Right atrium auricular region (tissue), 2 donors: ENCODE results near the gene ADSS1. TPM values are rescaled to one million over a fixed set of nuclear protein-coding genes. Genes with fewer than 3 reads are reported as not detected.

ENCODE experiments used
- DNase-seq: peaks from one replicate; pipeline ENCODE4 v3.0.0-alpha.2; 2019; ENCODE audit warnings: low spot score
- H3K27ac ChIP-seq, 2 donors: fragments of 200-600 bp; sonication (generic); 1 replicate in 1 of 2; 2 replicates in 1 of 2; pipeline ENCODE4 v1.5.1; 2016 to 2019
- H3K27me3 ChIP-seq, 2 donors: fragments of 200-600 bp; sonication (generic); one replicate each; pipeline versions ENCODE4 v1.5.1 to v1.6.0; 2017 to 2019
- H3K36me3 ChIP-seq: fragments of 200-600 bp; sonication (generic); one replicate; pipeline ENCODE4 v1.5.1; 2016
- H3K4me1 ChIP-seq, 2 donors: fragments of 200-600 bp; sonication (generic); one replicate each; pipeline versions ENCODE4 v1.5.1 to v1.6.0; 2017 to 2019
- H3K4me3 ChIP-seq, 2 donors: fragments of 200-600 bp; sonication (generic); 1 replicate in 1 of 2; 2 replicates in 1 of 2; pipeline ENCODE4 v1.5.1; 2017 to 2019; ENCODE audit warnings: mild to moderate bottlenecking in 1 of 2, moderate library complexity in 1 of 2
- H3K9me3 ChIP-seq, 2 donors: fragments of 200-600 bp; sonication (generic); one replicate each; pipeline ENCODE4 v1.5.1; 2019
- CTCF ChIP-seq, 2 donors: fragments of 200-600 bp; sonication (generic); IDR thresholded peaks; one replicate each; pipeline ENCODE4 v1.5.1; 2019; ENCODE audit warnings: antibody characterized with exemption in 2 of 2
- total RNA-seq, 2 donors: library from RNA; depleted of rRNA; stranded (reverse); fragments of >200 nt; gene quantifications; one replicate each; pipeline ENCODE4 v1.1.0, GENCODE V29; 2016

ADSS1 gene
- total RNA-seq, 2 donors from 2014 or later: 113 to 158 TPM

GRCh38 chr14:104729835-104730181, 5.8 kb downstream of the ADSS1 start:
- H3K9me3 ChIP-seq: no peaks in the 10 kb centered on the region
- DNase-seq: no peak
- H3K4me3 ChIP-seq: no peak overlapping the region
- no peaks in the 10 kb centered on the region for H3K36me3 ChIP-seq
- H3K27me3 ChIP-seq: no peaks in the 10 kb centered on the region
- peaks cover 0 to 81% of the 10 kb centered on the region in 2 donors for H3K4me1 ChIP-seq
- no peak for TF ChIP-seq CTCF (IDR thresholded peaks at IDR 0.05)
- peak overlapping the region; percentile 91 to 95 for H3K27ac ChIP-seq

- peak overlapping the region; percentile 91 to 95 for H3K27ac ChIP-seq
- no peaks in the 10 kb centered on the region for H3K9me3 ChIP-seq
- peaks cover 0 to 81% of the 10 kb centered on the region in 2 donors for H3K4me1 ChIP-seq
- H3K4me3 ChIP-seq: no peak overlapping the region
- no peak for TF ChIP-seq CTCF (IDR thresholded peaks at IDR 0.05)
- DNase-seq: no peak
- no peaks in the 10 kb centered on the region for H3K27me3 ChIP-seq
- no peaks in the 10 kb centered on the region for H3K36me3 ChIP-seq
Measured at GRCh38 chr14:104730487-104730886, 6.5 kb downstream of the ADSS1 start.

- DNase-seq: no peak
- TF ChIP-seq CTCF (IDR thresholded peaks at IDR 0.05): peak in 1 of 2 donors; percentile 41
- H3K4me1 ChIP-seq: peaks cover 0 to 81% of the 10 kb centered on the region in 2 donors
Measured at GRCh38 chr14:104731320-104732294, 7.6 kb downstream of the ADSS1 start.

GRCh38 chr14:104732355-104732804, 8.4 kb downstream of the ADSS1 start:
- DNase-seq: peak; percentile 86
- TF ChIP-seq CTCF (IDR thresholded peaks at IDR 0.05): no peak
- peaks cover 0 to 87% of the 10 kb centered on the region in 2 donors for H3K4me1 ChIP-seq
- peak overlapping the region; percentile 91 to 95 for H3K27ac ChIP-seq
- no peaks in the 10 kb centered on the region for H3K36me3 ChIP-seq
- H3K9me3 ChIP-seq: no peaks in the 10 kb centered on the region
- H3K4me3 ChIP-seq: no peak overlapping the region
- H3K27me3 ChIP-seq: no peaks in the 10 kb centered on the region

More at GRCh38 chr14:104731320-104732294, 7.6 kb downstream of the ADSS1 start:
- Histone ChIP-seq H3K9me3 (no peaks in the 10 kb centered on the region), H3K27ac (peak overlapping the region; percentile 91 to 95), H3K27me3 (no peaks in the 10 kb centered on the region), H3K4me3 (no peak overlapping the region), H3K36me3 (no peaks in the 10 kb centered on the region)

- H3K27ac ChIP-seq: peak overlapping the region; percentile 91 to 95
- DNase-seq: no peak
- no peak for TF ChIP-seq CTCF (IDR thresholded peaks at IDR 0.05)
- H3K27me3 ChIP-seq: no peaks in the 10 kb centered on the region
- H3K36me3 ChIP-seq: no peaks in the 10 kb centered on the region
- H3K4me1 ChIP-seq: peaks cover 0 to 90% of the 10 kb centered on the region in 2 donors
- H3K9me3 ChIP-seq: no peaks in the 10 kb centered on the region
- no peak overlapping the region for H3K4me3 ChIP-seq
Measured at GRCh38 chr14:104732931-104733681, 9.1 kb downstream of the ADSS1 start.
